Stimulated activated CD8-positive, alpha-beta memory T cell treated with anti-CD3 and anti-CD28 coated beads, Interleukin-7, amount 100 ng/mL, for 4 hours (primary cell): Measurements from ENCODE around the gene ABCE1.
"Not testable (repeated sequence)": the region's sequence is repeated elsewhere in the genome, so short reads cannot be mapped to it uniquely, and the experiment has no call there.

Experiments used
- DNase-seq, 2 donors: peaks; one replicate each; pipeline ENCODE4 v3.0.0-alpha.2; 2020; ENCODE audit warnings: low read depth in 2 of 2

Gene ABCE1

DNA sequence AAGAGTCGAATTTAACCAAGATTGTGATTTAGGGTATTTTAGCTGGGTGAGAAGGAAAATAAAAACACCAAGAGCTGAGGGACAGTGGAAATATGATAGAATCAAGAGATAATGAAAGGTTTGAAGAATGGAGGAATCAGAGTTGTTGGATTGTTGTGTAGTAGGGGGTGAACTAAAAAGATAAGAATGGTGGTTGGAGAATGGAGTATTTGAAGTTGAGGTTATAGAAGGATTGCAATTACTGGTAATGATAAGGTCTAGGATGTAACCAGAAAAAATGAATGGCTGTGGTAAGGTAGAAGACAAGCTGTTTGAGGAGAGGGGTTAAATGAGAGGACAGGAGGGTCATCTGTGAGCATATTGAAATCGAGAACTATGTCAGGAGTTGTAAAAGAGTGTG is 4.5 kb downstream of the ABCE1 start:
- no peak for DNase-seq

- no peak for DNase-seq
Observed at GRCh38 chr4:145103496-145103895, 5.4 kb downstream of the ABCE1 start.

DNA sequence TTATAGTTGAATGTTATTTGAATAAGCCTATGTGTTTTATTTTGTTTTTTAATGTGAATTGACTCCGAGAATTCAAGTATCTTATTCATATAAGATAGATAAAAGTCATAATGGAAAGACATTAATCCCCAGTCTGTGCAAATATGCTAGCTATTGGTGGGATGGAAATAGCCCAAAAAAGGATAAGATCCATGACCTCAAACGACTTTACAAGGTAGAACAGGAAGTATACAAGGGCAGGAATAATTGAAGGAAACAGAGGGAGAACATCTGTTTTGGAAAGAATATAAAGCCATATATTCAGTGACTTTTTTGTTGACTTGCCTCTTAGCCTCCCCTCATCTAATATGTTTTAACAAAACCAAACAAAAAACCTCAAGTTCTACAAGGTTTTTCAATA is 9.0 kb downstream of the ABCE1 start:
- DNase-seq: no peak

GRCh38 chr4:145108128-145108527 is 10.0 kb downstream of the ABCE1 start:
- DNase-seq: no peak

- DNase-seq: no peak
Observed at GRCh38 chr4:145125396-145125795, 27.3 kb downstream of the ABCE1 start.

DNA sequence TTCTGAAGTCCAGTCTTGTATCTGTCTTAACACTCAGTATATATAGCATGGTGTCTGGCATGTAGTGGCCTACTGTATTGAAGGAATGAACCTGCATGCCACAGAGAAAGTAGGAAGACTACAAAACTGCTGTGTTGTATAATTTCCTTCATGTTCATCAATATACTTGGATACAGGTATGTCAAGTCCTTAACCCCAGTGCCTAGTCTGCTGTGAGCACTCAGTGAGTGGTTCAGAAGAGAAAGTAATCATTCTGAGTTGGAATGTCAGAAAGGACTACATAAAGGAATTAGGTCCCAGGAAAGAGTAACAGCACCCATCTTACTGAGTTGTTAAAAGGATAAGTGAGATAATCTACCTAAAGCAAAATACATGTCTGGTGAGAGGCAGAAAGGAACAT is 32.0 kb downstream of the ABCE1 start:
- DNase-seq: no peak

DNA sequence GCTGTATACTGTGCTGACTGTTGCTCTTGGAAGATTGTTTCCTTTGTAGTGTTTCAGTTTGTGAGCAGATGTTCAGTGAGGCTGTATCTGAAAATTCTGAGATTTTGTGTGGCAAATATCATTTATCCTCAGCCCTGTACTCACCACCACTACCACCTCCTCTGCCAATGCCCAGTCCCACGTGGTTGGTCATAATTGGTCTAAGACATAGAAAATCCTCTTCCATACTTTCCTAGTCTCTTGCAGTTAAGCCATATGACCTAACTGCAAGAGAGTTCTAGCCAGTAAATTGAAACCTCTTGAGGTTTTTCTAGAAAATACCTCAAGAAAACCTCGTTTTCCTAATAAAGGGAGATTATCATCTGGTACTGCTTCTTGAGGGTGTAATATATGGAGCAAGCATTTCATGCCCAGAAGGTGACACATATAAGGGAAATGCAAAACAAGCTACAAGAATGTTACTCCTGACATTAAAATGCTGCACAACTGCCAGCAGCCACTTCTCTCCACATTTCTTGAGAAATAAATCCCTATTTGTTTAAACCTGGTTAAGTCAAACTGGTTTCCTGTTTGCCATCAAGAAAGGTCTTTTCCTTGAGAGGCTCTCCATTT is 32.8 kb downstream of the ABCE1 start:
- no peak for DNase-seq

- DNase-seq: no peak
Observed at GRCh38 chr4:145131848-145132247, 33.7 kb downstream of the ABCE1 start.

DNA sequence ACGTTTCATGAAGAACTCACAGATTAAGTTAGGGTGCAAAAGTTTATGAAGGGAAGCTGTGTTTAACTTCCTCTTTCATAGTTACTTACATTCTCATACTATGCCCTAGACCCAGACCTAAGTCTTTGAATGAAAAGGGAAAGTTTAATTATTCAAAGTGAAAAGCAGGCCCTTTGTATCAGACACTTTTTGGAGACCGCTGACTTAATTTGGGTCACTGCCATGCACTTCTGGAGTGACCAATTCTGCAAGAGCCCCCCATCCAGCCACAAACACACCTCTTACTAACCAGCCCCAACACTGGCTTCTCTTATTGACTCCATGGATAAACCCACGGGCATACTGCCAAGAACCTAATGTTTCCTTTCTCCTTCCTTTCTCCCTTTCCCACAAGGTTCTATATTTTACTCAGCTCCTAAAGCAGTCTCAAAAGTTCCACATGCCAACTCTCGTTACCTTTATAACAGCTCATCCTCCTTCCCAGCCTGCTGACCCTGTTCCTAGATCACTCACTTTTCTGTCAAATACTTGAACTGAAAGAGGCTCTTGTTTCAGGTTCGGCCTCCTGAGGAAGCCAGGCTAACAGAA is 34.5 kb downstream of the ABCE1 start:
- DNase-seq: no peak

GRCh38 chr4:145136219-145136618 is 38.1 kb downstream of the ABCE1 start:
- not testable (repeated sequence) for DNase-seq

DNA sequence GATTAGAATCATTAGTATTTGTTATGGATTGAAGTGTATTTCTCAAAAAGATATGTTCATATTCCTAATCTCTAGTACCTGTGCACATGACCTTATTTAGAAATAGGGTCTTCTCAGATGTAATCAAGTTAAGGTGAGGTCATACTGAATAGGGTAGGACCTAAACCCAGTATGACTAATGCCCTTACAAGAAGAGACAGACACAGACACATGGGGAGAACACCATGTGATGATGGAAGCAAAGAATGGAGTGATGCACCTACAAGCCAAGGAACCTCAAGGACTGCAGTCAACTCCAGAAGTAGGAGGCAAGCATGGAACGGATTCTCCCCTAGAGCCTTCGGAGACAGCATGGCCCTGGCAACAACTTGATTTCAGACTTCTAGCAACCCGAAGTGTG is 50.9 kb downstream of the ABCE1 start:
- no peak for DNase-seq

GRCh38 chr4:145153181-145153903 is 55.2 kb downstream of the ABCE1 start:
- no peak for DNase-seq

DNA sequence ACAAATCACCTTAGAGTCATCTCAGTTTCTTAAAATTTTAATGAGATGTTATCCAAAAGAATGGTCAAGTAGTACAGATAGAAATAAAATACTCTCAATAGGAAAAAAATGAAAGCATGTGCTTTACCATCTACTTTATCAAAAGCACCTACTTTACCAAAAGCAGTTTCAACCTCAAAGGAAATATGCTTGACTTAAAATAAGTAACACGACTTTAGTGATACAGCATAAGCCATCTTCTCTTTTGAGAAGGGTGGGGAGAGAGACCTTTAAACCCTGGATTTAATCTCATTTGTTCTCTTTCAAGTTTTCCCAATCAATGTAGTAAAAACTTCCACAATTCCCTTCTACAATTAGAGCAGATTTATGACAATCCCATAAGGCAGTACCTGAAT is 55.8 kb downstream of the ABCE1 start:
- no peak for DNase-seq

- no peak for DNase-seq
Observed at GRCh38 chr4:145154573-145154972, 56.5 kb downstream of the ABCE1 start.

DNA sequence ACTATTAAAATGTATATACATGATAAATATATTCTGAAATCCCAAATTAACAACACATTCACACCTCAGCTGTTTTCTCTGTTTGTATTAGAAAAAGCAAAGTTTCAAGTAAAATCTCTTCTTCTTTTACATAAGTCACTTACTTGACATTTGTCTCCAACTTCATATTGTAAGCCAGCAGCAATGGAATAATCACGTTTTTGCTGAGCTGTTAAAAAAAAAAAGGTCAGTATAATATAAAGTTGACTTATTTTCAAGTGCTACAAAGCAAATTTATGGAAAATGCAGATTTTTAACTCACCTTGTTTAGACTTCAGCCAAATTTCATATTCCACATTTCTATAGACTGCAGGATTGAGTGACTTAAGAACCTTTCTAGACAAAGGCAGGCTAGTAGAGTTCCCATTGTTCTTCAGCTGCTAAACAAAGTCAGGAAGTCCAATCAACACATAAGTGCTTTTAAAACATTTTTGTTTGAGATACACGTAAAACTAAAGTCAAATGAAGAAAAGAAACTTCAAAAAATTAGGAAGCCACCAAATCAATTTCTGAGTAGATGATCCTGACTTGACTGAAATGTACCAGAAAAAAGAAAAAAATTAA is 57.3 kb downstream of the ABCE1 start:
- no peak for DNase-seq

DNA sequence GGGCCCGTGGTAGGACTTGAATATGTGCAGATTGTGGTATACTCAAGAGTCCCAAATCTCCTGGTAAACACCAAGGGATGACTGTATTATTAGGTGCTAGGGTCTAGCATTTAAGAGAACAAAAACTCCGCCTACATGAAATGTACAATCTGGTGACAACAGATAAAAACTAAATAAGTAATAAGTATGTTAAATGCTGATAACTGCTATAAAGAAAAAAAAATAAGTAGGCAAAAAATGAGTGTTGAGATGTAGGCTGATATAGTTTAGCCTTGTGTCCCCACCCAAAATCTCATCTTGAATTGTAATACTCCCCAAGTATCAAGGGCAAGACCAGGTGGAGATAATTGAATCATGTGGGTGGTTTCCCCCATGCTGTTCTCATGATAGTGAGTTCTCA is 58.9 kb downstream of the ABCE1 start:
- no peak for DNase-seq

DNA sequence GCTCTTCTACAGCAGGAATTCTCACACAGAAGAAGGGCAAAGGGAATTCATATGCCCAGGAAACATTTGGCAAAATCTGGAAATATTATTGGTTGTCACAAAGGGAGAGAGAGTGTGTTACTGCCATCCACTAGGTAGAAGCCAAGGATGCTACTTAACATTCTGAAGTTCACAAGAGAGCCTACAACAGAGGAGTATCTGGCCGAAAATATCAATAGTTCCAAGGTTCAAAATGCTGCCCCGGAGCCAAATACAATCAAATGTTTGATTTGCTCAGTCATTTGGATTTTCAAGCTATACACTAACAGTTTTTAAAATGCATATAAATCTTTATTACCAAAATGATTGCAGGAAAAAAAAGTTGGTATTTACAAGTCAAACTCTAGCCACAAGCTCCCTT is 63.4 kb downstream of the ABCE1 start:
- no peak for DNase-seq

- DNase-seq: no peak
Observed at GRCh38 chr4:145167887-145168286, 69.8 kb downstream of the ABCE1 start.

GRCh38 chr4:145168581-145169187 is 70.6 kb downstream of the ABCE1 start:
- no peak for DNase-seq

DNA sequence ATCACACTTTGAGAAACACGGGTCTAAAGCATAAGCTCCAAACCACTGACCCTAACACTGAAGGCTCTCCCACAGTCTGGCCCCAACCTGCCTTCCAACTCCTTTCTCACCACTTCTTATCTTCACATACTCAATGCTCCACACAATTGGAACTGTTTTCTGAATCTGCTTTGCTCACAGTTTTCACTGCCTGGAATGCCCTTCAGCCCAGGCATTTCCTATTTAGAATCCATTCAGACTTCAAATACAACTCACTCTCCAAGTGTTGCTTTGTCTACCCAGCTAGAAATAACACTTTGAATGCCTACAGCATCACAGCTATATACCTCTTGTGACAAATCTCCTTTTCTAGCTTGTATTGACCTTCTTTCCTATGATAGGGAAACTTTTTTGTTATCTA is 72.1 kb downstream of the ABCE1 start:
- DNase-seq: no peak

DNA sequence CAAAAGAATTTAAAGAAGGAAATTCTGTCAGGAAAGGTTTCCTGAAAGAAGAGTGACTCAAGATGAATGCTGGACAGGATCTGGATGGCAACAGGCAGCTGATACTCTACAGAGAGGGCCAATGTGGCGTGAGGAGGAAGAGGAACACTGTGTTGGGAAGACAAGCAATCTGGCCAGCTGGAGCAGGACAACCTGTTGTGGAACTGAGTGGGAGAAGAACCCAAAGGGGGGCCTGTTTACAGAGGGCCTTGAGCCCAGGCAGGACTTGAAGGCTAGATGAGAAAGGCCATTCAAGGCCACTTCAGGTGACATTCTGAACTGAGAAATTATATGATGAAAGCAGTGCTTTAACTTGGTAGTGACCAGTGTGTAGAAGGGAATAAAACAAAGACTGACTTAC is 73.8 kb downstream of the ABCE1 start:
- DNase-seq: no peak

DNA sequence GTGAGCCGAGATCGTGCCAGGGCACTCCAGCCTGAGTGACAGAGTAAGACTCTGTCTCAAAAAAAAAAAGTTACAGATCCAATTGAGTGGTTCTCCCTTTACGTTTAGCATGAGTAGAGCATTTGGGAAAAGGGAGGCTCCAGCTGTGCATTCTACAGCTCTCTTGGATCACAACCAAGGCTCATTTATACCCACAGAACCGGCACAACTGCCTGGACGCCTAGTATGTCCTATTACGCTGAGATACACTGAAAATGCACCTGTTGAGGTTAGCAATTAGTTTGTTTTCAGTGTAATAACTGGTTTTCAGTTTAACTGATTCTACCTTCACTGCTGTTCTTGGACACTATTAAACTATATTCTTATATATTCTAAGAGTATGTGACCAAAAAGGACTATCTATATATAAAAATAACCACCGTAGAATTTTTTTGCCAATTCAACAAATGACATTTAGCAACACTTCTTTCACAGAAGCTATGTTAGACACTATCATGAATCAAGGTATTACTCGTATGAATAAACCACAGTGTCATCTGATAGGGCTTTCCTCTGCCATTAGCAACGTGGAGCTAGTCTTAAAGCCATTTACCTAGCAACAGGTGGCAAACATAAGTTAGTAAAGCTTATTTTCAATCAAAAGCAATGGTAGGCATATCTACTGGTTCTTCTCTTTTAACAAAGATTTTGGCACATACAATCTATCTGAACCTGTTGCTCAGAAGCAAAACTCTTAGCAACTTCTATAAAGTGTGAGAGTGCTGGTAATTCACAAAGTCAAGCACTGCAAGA is 78.7 kb downstream of the ABCE1 start:
- no peak for DNase-seq
